Upper lobe of left lung (tissue), 4 donors: Measurements from ENCODE around the gene DOK7.

Source experiments
- CTCF ChIP-seq, 6 experiments: fragments of 450-650 bp in 4 of 6; fragments of 200-600 bp in 2 of 6; sonication (generic) in 2 of 6; IDR thresholded peaks; one replicate each; pipeline ENCODE4 v1.5.1; 2016 to 2019; ENCODE audit warnings: antibody characterized with exemption in 6 of 6
- POLR2AphosphoS5 ChIP-seq, 2 donors: sonication (generic); formaldehyde crosslinking; IDR thresholded peaks; one replicate each; pipeline ENCODE4 v1.5.1; 2017; ENCODE audit warnings: antibody characterized with exemption in 2 of 2

DNA sequence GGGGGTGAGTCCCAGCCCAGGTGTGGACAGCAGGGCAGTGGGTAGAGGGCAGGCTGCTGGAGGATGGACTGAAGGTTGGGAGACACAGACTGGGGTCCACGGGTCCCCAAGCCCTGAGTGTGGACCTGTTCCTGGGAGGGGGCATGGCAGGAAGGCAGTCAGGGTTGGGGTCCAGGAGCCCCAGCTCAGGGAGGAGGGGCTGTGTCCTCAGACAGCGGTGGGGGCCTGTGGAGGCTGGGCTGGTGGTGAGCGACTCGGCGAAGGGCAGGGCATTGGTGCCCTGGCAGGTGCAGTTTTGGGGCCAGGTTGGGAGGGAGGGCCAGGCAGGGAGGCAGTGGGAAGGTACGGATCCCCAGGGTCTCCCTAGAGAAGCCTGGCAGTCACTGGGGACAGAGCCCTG is 34.0 kb downstream of the DOK7 start:
- no peak for TF ChIP-seq CTCF (IDR thresholded peaks at IDR 0.05)
- no peak for TF ChIP-seq POLR2AphosphoS5 (IDR thresholded peaks at IDR 0.05)
